ENCODE results near the gene CDH8. TPM values are rescaled to one million over a fixed set of nuclear protein-coding genes. Genes with fewer than 3 reads are reported as not detected.

CDH8 gene
- total RNA-seq, 1 experiment from 2014 or later: 2.5 TPM

- TF ChIP-seq YY1 (IDR thresholded peaks at IDR 0.05; ENCODE audit: extremely low read depth, insufficient replicate concordance, low read depth, low read length) (no peak), MAX (IDR thresholded peaks at IDR 0.05) (no peak), CTCF (IDR thresholded peaks at IDR 0.05 in 2 of 3, conservative IDR thresholded peaks at IDR 0.05 in 1 of 3; ENCODE audit: borderline replicate concordance in 1 of 3, insufficient read depth in 1 of 3, low read depth in 2 of 3, low read length in 2 of 3) (no peak), POLR2AphosphoS5 (IDR thresholded peaks at IDR 0.05; ENCODE audit: low read depth, low read length) (no peak), SP1 (IDR thresholded peaks at IDR 0.05; ENCODE audit: low read depth) (no peak)
Observed at GRCh38 chr16:62077998-62078397, 41.8 kb upstream of the CDH8 start (continued).

- H3K27ac ChIP-seq (ENCODE audit: low read depth, low read length): no peak overlapping the region
- no peak for ATAC-seq
- DNase-seq (ENCODE audit: low read depth, low spot score): no peak
- ChIA-PET POLR2A (no interaction called here), CTCF (no interaction called here), RAD21 (ENCODE audit: low non-redundant PET in 1 of 2, low total read pairs in 2 of 2, uncharacterized antibody in 2 of 2, unreplicated experiment in 2 of 2) (no interaction called here)
- H4K20me1 ChIP-seq (ENCODE audit: insufficient read depth): no peaks in the 10 kb centered on the region
- H3K9ac ChIP-seq (ENCODE audit: low read length): no peak overlapping the region
- no peak overlapping the region for H2AFZ ChIP-seq (ENCODE audit: low read depth, low read length, poor library complexity, severe bottlenecking)
- no peaks in the 10 kb centered on the region for H3K4me1 ChIP-seq (ENCODE audit: control insufficient read depth in 1 of 2, insufficient read depth in 2 of 2, low read length in 2 of 2)
- no peak for TF ChIP-seq MAX (IDR thresholded peaks at IDR 0.05)
- no peak for TF ChIP-seq CEBPB (IDR thresholded peaks at IDR 0.05; ENCODE audit: low read depth)
- no peak for TF ChIP-seq ELF1 (IDR thresholded peaks at IDR 0.05; ENCODE audit: borderline replicate concordance, low read depth)
- no peak overlapping the region for H3K4me3 ChIP-seq (replicated peaks in 1 of 2; ENCODE audit: low read depth in 1 of 2, low read length in 2 of 2)
- no peaks in the 10 kb centered on the region for H3K36me3 ChIP-seq (ENCODE audit: control insufficient read depth in 1 of 2, insufficient read depth in 2 of 2, low read length in 2 of 2)
- H3K4me2 ChIP-seq (ENCODE audit: low read length): no peak overlapping the region
- H3K9me2 ChIP-seq (ENCODE audit: insufficient read depth): no peaks in the 10 kb centered on the region
- BruUV-seq (replicated peaks): no TSS peak
- intact Hi-C loops (cut with micrococcal nuclease): no loop called here
- H3K79me2 ChIP-seq (ENCODE audit: insufficient read depth, low read length): no peaks in the 10 kb centered on the region
- H3K27me3 ChIP-seq (ENCODE audit: insufficient read depth, low read length): no peaks in the 10 kb centered on the region
- H3K9me3 ChIP-seq (ENCODE audit: control insufficient read depth in 1 of 2, insufficient read depth in 1 of 2, low read depth in 1 of 2, low read length in 2 of 2): peaks cover 3 to 22% of the 10 kb centered on the region in 2 experiments; a peak in 2 of 4 replicates
Observed at GRCh38 chr16:62076886-62077285, 40.6 kb upstream of the CDH8 start.
